Adrenal gland (tissue), 5 donors: Measurements from ENCODE around the gene CAMTA1.

Source experiments
- CTCF ChIP-seq, 6 experiments: fragments of 450-650 bp in 4 of 6; fragments of 200-600 bp in 2 of 6; sonication (generic) in 1 of 6; IDR thresholded peaks; 1 replicate in 5 of 6; 2 replicates in 1 of 6; pipeline versions ENCODE4 v1.5.1 to v1.8.0; 2016 to 2021; ENCODE audit warnings: antibody characterized with exemption in 6 of 6, mild to moderate bottlenecking in 2 of 6, moderate library complexity in 1 of 6
- POLR2A ChIP-seq, 2 donors: fragments of 450-650 bp; IDR thresholded peaks; one replicate each; pipeline ENCODE4 v1.6.1; 2017; ENCODE audit warnings: antibody characterized with exemption in 2 of 2, mild to moderate bottlenecking in 2 of 2, moderate library complexity in 1 of 2
- donor health status: DM: no; HTN: no; CAD: no.

- TF ChIP-seq CTCF (IDR thresholded peaks at IDR 0.05), result no peak
- TF ChIP-seq POLR2A (IDR thresholded peaks at IDR 0.05), result no peak
Measured at GRCh38 chr1:7420098-7420445, 634.8 kb downstream of the CAMTA1 start.
